ENCODE results near the gene KMT2C.
"Not testable (repeated sequence)": the region's sequence is repeated elsewhere in the genome, so short reads cannot be mapped to it uniquely, and the experiment has no call there.

- TF ChIP-seq, protein P1, sequence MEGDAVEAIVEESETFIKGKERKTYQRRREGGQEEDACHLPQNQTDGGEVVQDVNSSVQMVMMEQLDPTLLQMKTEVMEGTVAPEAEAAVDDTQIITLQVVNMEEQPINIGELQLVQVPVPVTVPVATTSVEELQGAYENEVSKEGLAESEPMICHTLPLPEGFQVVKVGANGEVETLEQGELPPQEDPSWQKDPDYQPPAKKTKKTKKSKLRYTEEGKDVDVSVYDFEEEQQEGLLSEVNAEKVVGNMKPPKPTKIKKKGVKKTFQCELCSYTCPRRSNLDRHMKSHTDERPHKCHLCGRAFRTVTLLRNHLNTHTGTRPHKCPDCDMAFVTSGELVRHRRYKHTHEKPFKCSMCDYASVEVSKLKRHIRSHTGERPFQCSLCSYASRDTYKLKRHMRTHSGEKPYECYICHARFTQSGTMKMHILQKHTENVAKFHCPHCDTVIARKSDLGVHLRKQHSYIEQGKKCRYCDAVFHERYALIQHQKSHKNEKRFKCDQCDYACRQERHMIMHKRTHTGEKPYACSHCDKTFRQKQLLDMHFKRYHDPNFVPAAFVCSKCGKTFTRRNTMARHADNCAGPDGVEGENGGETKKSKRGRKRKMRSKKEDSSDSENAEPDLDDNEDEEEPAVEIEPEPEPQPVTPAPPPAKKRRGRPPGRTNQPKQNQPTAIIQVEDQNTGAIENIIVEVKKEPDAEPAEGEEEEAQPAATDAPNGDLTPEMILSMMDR (IDR thresholded peaks at IDR 0.05): not testable (repeated sequence)
- not testable (repeated sequence) for TF ChIP-seq ZFX (IDR thresholded peaks at IDR 0.05; ENCODE audit: borderline replicate concordance)
Measured at GRCh38 chr7:152245417-152245816, 190.4 kb downstream of the KMT2C start.
